Endothelial cell of umbilical vein (primary cell): ENCODE data around the gene CENPN. TPM values are rescaled to one million over a fixed set of nuclear protein-coding genes. Genes with fewer than 3 reads are reported as not detected.

Source experiments
- BruUV-seq: library from RNA; stranded (reverse); fragments of 400-500 nt; replicated peaks from 2 replicates; lab custom pipeline; 2021; lab: Mats Ljungman, UMichigan
- CTCF ChIA-PET: fragments of 300-600, 350-600 bp; sonication (Branson Sonifier 250); formaldehyde crosslinking; loops from one replicate; lab custom pipeline; 2021; ENCODE audit warnings: antibody characterized with exemption, inconsistent platforms; lab: Charles Lee
- POLR2A ChIA-PET: fragments of 300-600, 350-600 bp; sonication (Branson Sonifier 250); formaldehyde crosslinking; loops from one replicate; lab custom pipeline; 2021; ENCODE audit warnings: antibody characterized with exemption, inconsistent platforms; lab: Charles Lee
- DNase-seq: peaks from one replicate; pipeline ENCODE4 v3.0.0-alpha.2; 2011; ENCODE audit warnings: low read depth, low spot score
- FAIRE-seq: peaks from 2 replicates; lab custom pipeline; 2011; peaks lifted over from hg19 to GRCh38; lab: Jason Lieb, UNC
- H2AFZ ChIP-seq: 2 replicates; pipeline ENCODE4 v1.6.0; 2012; ENCODE audit warnings: low read depth, low read length, control low read depth, inconsistent platforms
- H3K27ac ChIP-seq: 2 replicates; pipeline ENCODE4 v1.5.1; 2011; ENCODE audit warnings: low read depth, mild to moderate bottlenecking, control low read depth, low read length, moderate library complexity; ENCODE audit not compliant: insufficient read depth
- H3K27me3 ChIP-seq, 2 experiments: 2 replicates each; pipeline versions ENCODE4 v1.6.0 to v1.6.1; 2011; ENCODE audit warnings: low read length in 2 of 2, mixed read lengths in 1 of 2; ENCODE audit not compliant: control insufficient read depth in 2 of 2, insufficient read depth in 2 of 2
- H3K36me3 ChIP-seq, 2 experiments: 2 replicates in 1 of 2; 3 replicates in 1 of 2; pipeline ENCODE4 v1.5.1; 2011; ENCODE audit warnings: low read length in 2 of 2, mild to moderate bottlenecking in 1 of 2, moderate library complexity in 1 of 2; ENCODE audit not compliant: control insufficient read depth in 2 of 2, insufficient read depth in 2 of 2; ENCODE audit errors: extremely low read depth in 1 of 2
- H3K4me1 ChIP-seq: 3 replicates; pipeline ENCODE4 v1.5.1; 2011; ENCODE audit warnings: mild to moderate bottlenecking, low read length; ENCODE audit not compliant: control insufficient read depth, insufficient read depth; ENCODE audit errors: extremely low read depth
- H3K4me2 ChIP-seq: 2 replicates; pipeline ENCODE4 v1.6.1; 2011; ENCODE audit warnings: low read length, control low read depth, mixed read lengths; ENCODE audit not compliant: insufficient read depth
- H3K4me3 ChIP-seq, 3 experiments: fragments of 200-600 bp in 1 of 3; sonication (generic), shearing (Covaris generic) in 1 of 3; replicated peaks in 1 of 3; 2 replicates each; pipeline ENCODE4 v1.5.1; 2011 to 2016; ENCODE audit warnings: control low read depth in 3 of 3, low read length in 3 of 3, mild to moderate bottlenecking in 2 of 3, inconsistent platforms in 1 of 3, low read depth in 1 of 3, moderate library complexity in 1 of 3; ENCODE audit not compliant: insufficient read depth in 1 of 3
- H3K79me2 ChIP-seq: 2 replicates; pipeline ENCODE4 v1.6.0; 2012; ENCODE audit warnings: low read length, inconsistent platforms; ENCODE audit not compliant: control insufficient read depth, insufficient read depth
- H3K9ac ChIP-seq: replicated peaks from 2 replicates; pipeline ENCODE3; 2011; ENCODE audit warnings: low read length, control low read depth; ENCODE audit not compliant: insufficient read depth; ENCODE audit errors: extremely low read depth
- H3K9me1 ChIP-seq: replicated peaks from 3 replicates; pipeline ENCODE4 v1.6.0; 2011; ENCODE audit warnings: mild to moderate bottlenecking, low read length; ENCODE audit not compliant: control insufficient read depth, insufficient read depth; ENCODE audit errors: extremely low read depth
- H3K9me3 ChIP-seq: replicated peaks from 2 replicates; pipeline ENCODE4 v1.5.1; 2012; ENCODE audit warnings: low read length, inconsistent platforms; ENCODE audit not compliant: control insufficient read depth, insufficient read depth
- H4K20me1 ChIP-seq: replicated peaks from 2 replicates; pipeline ENCODE3; 2011; ENCODE audit warnings: mild to moderate bottlenecking, low read length; ENCODE audit not compliant: control insufficient read depth, insufficient read depth; ENCODE audit errors: extremely low read depth
- EZH2 ChIP-seq: IDR thresholded peaks from 2 replicates; pipeline ENCODE4 v1.6.1; 2012; ENCODE audit warnings: borderline replicate concordance, low read depth, mild to moderate bottlenecking, moderate library complexity, low read length, inconsistent platforms; ENCODE audit not compliant: severe bottlenecking
- FOS ChIP-seq: IDR thresholded peaks from 2 replicates; pipeline ENCODE4 v1.6.1; 2011; ENCODE audit warnings: mild to moderate bottlenecking, low read length, moderate library complexity, borderline replicate concordance; ENCODE audit not compliant: insufficient read depth
- GATA2 ChIP-seq: IDR thresholded peaks from 2 replicates; pipeline ENCODE4 v1.7.0; 2011; ENCODE audit warnings: low read depth, mild to moderate bottlenecking, moderate library complexity, mixed read lengths, low read length; ENCODE audit not compliant: insufficient read length, insufficient read depth
- JUN ChIP-seq: IDR thresholded peaks from 2 replicates; pipeline ENCODE4 v1.6.1; 2011; ENCODE audit warnings: borderline replicate concordance, low read depth; ENCODE audit not compliant: insufficient read length, insufficient read depth
- MYC ChIP-seq: IDR thresholded peaks from one replicate; pipeline ENCODE4 v1.6.1; 2011; ENCODE audit warnings: mild to moderate bottlenecking, low read depth, low read length
- POLR2A ChIP-seq: IDR thresholded peaks from 2 replicates; pipeline ENCODE4 v1.6.1; 2012; ENCODE audit warnings: low read depth, mild to moderate bottlenecking, control low read depth, low read length
- POLR2AphosphoS5 ChIP-seq: IDR thresholded peaks from 2 replicates; pipeline ENCODE4 v1.6.1; 2012; ENCODE audit warnings: low read depth, mild to moderate bottlenecking, control low read depth, low read length, moderate library complexity; ENCODE audit not compliant: insufficient read depth
- dilution Hi-C: fragments of 300-500 bp; cut with MboI; formaldehyde crosslinking; loops from one replicate; pipeline ENCODE4 v1.15.0; 2019; ENCODE audit warnings: low sequenced_read_pairs; ENCODE audit not compliant: extremely low pct_ligation_motif_present
- intact Hi-C: fragments of 100-400 bp; cut with micrococcal nuclease; formaldehyde crosslinking; loops from one replicate; pipeline ENCODE4 v1.10.0; 2022
- polyA plus RNA-seq, 4 experiments: library from polyadenylated mRNA; depleted of rRNA in 3 of 4; stranded (reverse) in 3 of 4; unstranded in 1 of 4; fragments of >200 nt; gene quantifications; 2 replicates each; pipeline versions ENCODE4 v1.2.1 to v1.2.3, GENCODE V29; 2011 to 2012; ENCODE audit warnings: missing spikeins in 1 of 4
- total RNA-seq: library from RNA; stranded (reverse); gene quantifications from 2 replicates; pipeline ENCODE4 v1.2.3, GENCODE V29; 2021
- TF ChIP-seq, protein P1 (sequence below), 2 donors: IDR thresholded peaks; 1 replicate in 1 of 2; 2 replicates in 1 of 2; pipeline ENCODE4 v1.5.1; 2011; ENCODE audit warnings: low read length in 2 of 2, mild to moderate bottlenecking in 2 of 2, moderate library complexity in 2 of 2, control low read depth in 1 of 2, inconsistent platforms in 1 of 2, low read depth in 1 of 2; ENCODE audit not compliant: insufficient read depth in 1 of 2; ENCODE audit errors: extremely low read depth in 1 of 2
- TF ChIP-seq, protein P2 (sequence below): IDR thresholded peaks from 2 replicates; pipeline ENCODE4 v1.6.1; 2011; ENCODE audit not compliant: insufficient read depth, insufficient read length

The CENPN gene
- total and polyA plus RNA-seq, 2 donors (not counting 3 experiments of a cell fraction or from before 2014, with no cell fraction given) = 17.6 to 52.4 TPM

DNA sequence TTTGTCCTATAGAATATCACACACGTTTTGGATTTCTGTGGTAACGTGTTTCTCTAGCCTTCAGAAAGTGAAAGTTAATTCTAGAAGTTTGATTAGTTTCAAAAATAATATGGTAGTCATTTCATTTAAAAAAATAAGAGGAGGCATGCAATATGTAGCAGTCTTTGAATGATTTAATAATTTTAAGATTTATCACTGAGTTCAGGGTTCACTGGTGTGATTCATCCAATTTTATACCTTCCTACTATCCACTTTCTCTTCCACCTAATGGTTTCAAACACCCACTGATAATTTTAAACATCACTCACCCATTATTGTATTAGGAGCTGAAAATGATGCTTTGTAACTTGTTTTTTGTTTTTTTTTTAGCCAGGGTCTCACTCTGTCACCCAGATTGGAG lies 42.7 kb upstream of the CENPN start:
- Histone ChIP-seq H4K20me1 (no peaks in the 10 kb centered on the region), H3K36me3 (no peaks in the 10 kb centered on the region), H3K9ac (no peak overlapping the region), H3K79me2 (no peaks in the 10 kb centered on the region), H3K4me2 (no peak overlapping the region), H3K27me3 (no peaks in the 10 kb centered on the region), H3K27ac (no peak overlapping the region), H3K9me3 (no peaks in the 10 kb centered on the region), H2AFZ (no peak overlapping the region), H3K9me1 (no peaks in the 10 kb centered on the region), H3K4me1 (no peaks in the 10 kb centered on the region), H3K4me3 (no peak overlapping the region)
- ChIA-PET POLR2A (no interaction called here), CTCF (interaction anchor here (0.8 to 1.1 kb wide), 2 partner anchors 11 to 16 kb away, joined by 3 to 4 read pairs; no protein-coding TSS in a partner anchor)
- no TSS peak for BruUV-seq
- DNase-seq = no peak
- TF ChIP-seq, protein P1, sequence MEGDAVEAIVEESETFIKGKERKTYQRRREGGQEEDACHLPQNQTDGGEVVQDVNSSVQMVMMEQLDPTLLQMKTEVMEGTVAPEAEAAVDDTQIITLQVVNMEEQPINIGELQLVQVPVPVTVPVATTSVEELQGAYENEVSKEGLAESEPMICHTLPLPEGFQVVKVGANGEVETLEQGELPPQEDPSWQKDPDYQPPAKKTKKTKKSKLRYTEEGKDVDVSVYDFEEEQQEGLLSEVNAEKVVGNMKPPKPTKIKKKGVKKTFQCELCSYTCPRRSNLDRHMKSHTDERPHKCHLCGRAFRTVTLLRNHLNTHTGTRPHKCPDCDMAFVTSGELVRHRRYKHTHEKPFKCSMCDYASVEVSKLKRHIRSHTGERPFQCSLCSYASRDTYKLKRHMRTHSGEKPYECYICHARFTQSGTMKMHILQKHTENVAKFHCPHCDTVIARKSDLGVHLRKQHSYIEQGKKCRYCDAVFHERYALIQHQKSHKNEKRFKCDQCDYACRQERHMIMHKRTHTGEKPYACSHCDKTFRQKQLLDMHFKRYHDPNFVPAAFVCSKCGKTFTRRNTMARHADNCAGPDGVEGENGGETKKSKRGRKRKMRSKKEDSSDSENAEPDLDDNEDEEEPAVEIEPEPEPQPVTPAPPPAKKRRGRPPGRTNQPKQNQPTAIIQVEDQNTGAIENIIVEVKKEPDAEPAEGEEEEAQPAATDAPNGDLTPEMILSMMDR (IDR thresholded peaks at IDR 0.05; ENCODE audit: extremely low read depth in 1 of 2, insufficient read depth in 1 of 2, low read depth in 1 of 2, low read length in 2 of 2) = no peak
- TF ChIP-seq FOS (no peak), EZH2 (no peak), MYC (no peak), GATA2 (no peak), POLR2AphosphoS5 (no peak), POLR2A (no peak), JUN (no peak)
- TF ChIP-seq, protein P2, sequence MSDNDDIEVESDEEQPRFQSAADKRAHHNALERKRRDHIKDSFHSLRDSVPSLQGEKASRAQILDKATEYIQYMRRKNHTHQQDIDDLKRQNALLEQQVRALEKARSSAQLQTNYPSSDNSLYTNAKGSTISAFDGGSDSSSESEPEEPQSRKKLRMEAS = no peak
- intact Hi-C loops (no loop called here), dilution Hi-C loops (no loop called here)
- FAIRE-seq = no peak
